GM18907 (cell line): ENCODE measurements around the gene CORT.
"Not testable (repeated sequence)": the region's sequence is repeated elsewhere in the genome, so short reads cannot be mapped to it uniquely, and the experiment has no call there.

Source experiments
- ATAC-seq: cut with Tn5 transposase; IDR thresholded peaks from one replicate; pipeline ENCODE4 v1.9.1; 2021; ENCODE audit warnings: mild to moderate bottlenecking, moderate library complexity; ENCODE audit not compliant: unreplicated experiment

The CORT gene

GRCh38 chr1:10449751-10450150 lies at the start of gene CORT:
TSS of gene CORT (plus strand) at chr1:10450031. CDS start at chr1:10450224, 193 bp downstream.
- no peak for ATAC-seq

GRCh38 chr1:10401281-10401680 lies 48.5 kb upstream of the CORT start:
- no peak for ATAC-seq

GRCh38 chr1:10402729-10403274 lies 47.0 kb upstream of the CORT start:
- no peak for ATAC-seq

- no peak for ATAC-seq
Observed at GRCh38 chr1:10407201-10407600, 42.6 kb upstream of the CORT start.

- ATAC-seq: no peak
Observed at GRCh38 chr1:10415211-10415930, 34.5 kb upstream of the CORT start.

GRCh38 chr1:10415967-10416366 lies 33.9 kb upstream of the CORT start:
- not testable (repeated sequence) for ATAC-seq

GRCh38 chr1:10418741-10419140 lies 31.1 kb upstream of the CORT start:
- not testable (repeated sequence) for ATAC-seq

- no peak for ATAC-seq
Observed at GRCh38 chr1:10419351-10419750, 30.5 kb upstream of the CORT start.

GRCh38 chr1:10421637-10422036 lies 28.2 kb upstream of the CORT start:
- no peak for ATAC-seq

- ATAC-seq: no peak
Observed at GRCh38 chr1:10424034-10424433, 25.8 kb upstream of the CORT start.

GRCh38 chr1:10424651-10425050 lies 25.2 kb upstream of the CORT start:
- ATAC-seq: no peak

GRCh38 chr1:10425826-10426534 lies 23.9 kb upstream of the CORT start:
- ATAC-seq: not testable (repeated sequence)

- not testable (repeated sequence) for ATAC-seq
Observed at GRCh38 chr1:10426535-10426848, 23.3 kb upstream of the CORT start.

GRCh38 chr1:10428984-10429383 lies 20.8 kb upstream of the CORT start:
- ATAC-seq: no peak

- peak; percentile 4 for ATAC-seq
Observed at GRCh38 chr1:10429868-10430215, 20.0 kb upstream of the CORT start.

GRCh38 chr1:10430216-10431069 lies 19.4 kb upstream of the CORT start, which contains the start of gene CENPS:
TSS of gene CENPS (plus strand) at chr1:10430433. CDS start at chr1:10430518, 85 bp downstream.
- peak; percentile 79 for ATAC-seq

GRCh38 chr1:10431070-10431730 lies 18.6 kb upstream of the CORT start:
- ATAC-seq: no peak

GRCh38 chr1:10432910-10433700 lies 16.7 kb upstream of the CORT start:
- no peak for ATAC-seq

- ATAC-seq: no peak
Observed at GRCh38 chr1:10433790-10434189, 16.0 kb upstream of the CORT start.

GRCh38 chr1:10434590-10434989 lies 15.2 kb upstream of the CORT start:
- no peak for ATAC-seq
